Eye (tissue), 1 donor: ENCODE data around the gene RSPH6A.
"Not testable (repeated sequence)": the region's sequence is repeated elsewhere in the genome, so short reads cannot be mapped to it uniquely, and the experiment has no call there.

ENCODE experiments used
- DNase-seq: peaks from one replicate; pipeline ENCODE4 v3.0.0-alpha.2; 2015

The RSPH6A gene

GRCh38 chr19:45799541-45799940, 15.6 kb downstream of the RSPH6A start:
- DNase-seq: not testable (repeated sequence)

GRCh38 chr19:45798995-45799517, 16.1 kb downstream of the RSPH6A start:
- peak; percentile 89 for DNase-seq

GRCh38 chr19:45794627-45795026, 20.5 kb downstream of the RSPH6A start:
- no peak for DNase-seq

GRCh38 chr19:45793876-45794275, 21.2 kb downstream of the RSPH6A start:
- DNase-seq: no peak

GRCh38 chr19:45793178-45793564, 21.9 kb downstream of the RSPH6A start:
- no peak for DNase-seq

GRCh38 chr19:45792470-45793177, 22.5 kb downstream of the RSPH6A start, which contains the start of gene DMWD:
Gene DMWD, minus strand, starts transcription at chr19:45792845. Its CDS starts 89 bp downstream, at chr19:45792756.
- DNase-seq: peak; percentile 100

GRCh38 chr19:45791744-45792469, 23.2 kb downstream of the RSPH6A start:
- DNase-seq: no peak

GRCh38 chr19:45790942-45791341, 24.2 kb downstream of the RSPH6A start:
- no peak for DNase-seq

GRCh38 chr19:45789035-45789786, 25.9 kb downstream of the RSPH6A start:
- DNase-seq: no peak

- DNase-seq: no peak
These were observed 28.6 kb downstream of the RSPH6A start for GRCh38 chr19:45786533-45786894.

- no peak for DNase-seq
These were observed 29.2 kb downstream of the RSPH6A start for GRCh38 chr19:45785781-45786532.

GRCh38 chr19:45785097-45785496, 30.0 kb downstream of the RSPH6A start:
- DNase-seq: no peak

GRCh38 chr19:45784096-45784495, 31.0 kb downstream of the RSPH6A start:
- no peak for DNase-seq

- DNase-seq: no peak
These were observed 32.0 kb downstream of the RSPH6A start for GRCh38 chr19:45782820-45783785.

GRCh38 chr19:45782162-45782691, 32.9 kb downstream of the RSPH6A start, which contains the start of gene DMPK:
Gene DMPK, minus strand, starts transcription at chr19:45782490. Its CDS starts 138 bp downstream, at chr19:45782352.
- DNase-seq: no peak

GRCh38 chr19:45781214-45782161, 33.6 kb downstream of the RSPH6A start:
- no peak for DNase-seq

GRCh38 chr19:45780448-45781213, 34.5 kb downstream of the RSPH6A start:
- DNase-seq: no peak

- no peak for DNase-seq
These were observed 35.0 kb downstream of the RSPH6A start for GRCh38 chr19:45780146-45780447.
